HepG2 (cell line): ENCODE measurements around the gene HRC. TPM values are rescaled to one million over a fixed set of nuclear protein-coding genes. Genes with fewer than 3 reads are reported as not detected.
A peak's percentile ranks its signal among the peaks of the same experiment; 100 is the strongest.

Source experiments
- CERS6 ChIP-seq: sonication (generic); formaldehyde crosslinking; IDR thresholded peaks from 2 replicates; pipeline ENCODE4 v1.5.0; 2020; ENCODE audit warnings: missing genetic modification reagents
- DR1 ChIP-seq: sonication (generic); formaldehyde crosslinking; IDR thresholded peaks from 2 replicates; pipeline ENCODE4 v1.8.0; 2021; ENCODE audit warnings: mild to moderate bottlenecking, missing genetic modification reagents, inconsistent platforms
- MZF1 ChIP-seq: sonication (generic); formaldehyde crosslinking; IDR thresholded peaks from 2 replicates; pipeline ENCODE4 v1.8.1; 2023; ENCODE audit warnings: mild to moderate bottlenecking, missing genetic modification reagents, borderline replicate concordance
- NR1H2 ChIP-seq: sonication (generic); formaldehyde crosslinking; IDR thresholded peaks from 2 replicates; pipeline ENCODE4 v1.8.1; 2022; ENCODE audit warnings: low read depth, missing genetic modification reagents, borderline replicate concordance
- PHF20 ChIP-seq: sonication (generic); formaldehyde crosslinking; IDR thresholded peaks from 2 replicates; pipeline ENCODE4 v1.5.0; 2020; ENCODE audit warnings: mild to moderate bottlenecking, missing genetic modification reagents
- RFX5 ChIP-seq: IDR thresholded peaks from 2 replicates; pipeline ENCODE4 v1.6.1; 2011; ENCODE audit warnings: low read depth, low read length, improper control_type of control experiment
- THRA ChIP-seq: sonication (generic); formaldehyde crosslinking; IDR thresholded peaks from 2 replicates; pipeline ENCODE4 v1.4.0; 2020; ENCODE audit warnings: missing genetic modification reagents, borderline replicate concordance
- XRCC5 ChIP-seq: fragments of 200-400 bp; formaldehyde crosslinking; optimal IDR thresholded peaks from 2 replicates; pipeline ENCODE3; 2017; ENCODE audit warnings: mild to moderate bottlenecking, low read length
- ZNF232 ChIP-seq: sonication (generic); formaldehyde crosslinking; IDR thresholded peaks from 2 replicates; pipeline ENCODE4 v1.4.0; 2020; ENCODE audit warnings: missing genetic modification reagents, borderline replicate concordance
- ZNF34 ChIP-seq: sonication (generic); formaldehyde crosslinking; IDR thresholded peaks from 2 replicates; pipeline ENCODE4 v1.4.0; 2020; ENCODE audit warnings: mild to moderate bottlenecking, missing genetic modification reagents, borderline replicate concordance
- polyA plus RNA-seq, 8 experiments: library from polyadenylated mRNA; depleted of rRNA in 3 of 8; stranded (reverse) in 7 of 8; unstranded in 1 of 8; fragments of >200 nt; fragmentation: Illumina TruSeq in 4 of 8; extraction: Trizol in 4 of 8; gene quantifications; 2 replicates each; pipeline versions ENCODE4 v1.2.1 to v1.2.3, GENCODE V29; 2011 to 2016; ENCODE audit warnings: low read depth in 4 of 8, missing spikeins in 1 of 8, mixed read lengths in 1 of 8; ENCODE audit not compliant: insufficient read depth in 1 of 8
- total RNA-seq, 5 experiments: library from RNA; depleted of rRNA; stranded (reverse); fragments of >200 nt; fragmentation: Illumina TruSeq; extraction: Trizol; gene quantifications; 2 replicates each; pipeline ENCODE4 v1.2.3, GENCODE V29; 2016; ENCODE audit warnings: low read depth in 1 of 5
- TF ChIP-seq, protein P1 (sequence below): sonication (generic); formaldehyde crosslinking; IDR thresholded peaks from 2 replicates; pipeline ENCODE4 v1.4.0; 2020; ENCODE audit warnings: mild to moderate bottlenecking, missing genetic modification reagents
- TF ChIP-seq, protein P2 (sequence below): fragments of 450-650 bp; IDR thresholded peaks from 2 replicates; pipeline ENCODE4 v1.6.1; 2017; ENCODE audit warnings: mild to moderate bottlenecking
- TF ChIP-seq, protein P3 (sequence below): sonication (generic); formaldehyde crosslinking; IDR thresholded peaks from 2 replicates; pipeline ENCODE4 v1.4.0; 2020; ENCODE audit warnings: missing genetic modification reagents; ENCODE audit errors: not compliant biosample characterization

Gene HRC
- total and polyA plus RNA-seq, 2 of the 13 experiments (the other 11 are each of a cell fraction or from before 2014, with no cell fraction given) = 3.6 to 15.4 TPM

GRCh38 chr19:49118565-49119410 lies 36.4 kb downstream of the HRC start, which contains the start of gene C19orf73 (continued):
- TF ChIP-seq, protein P1, sequence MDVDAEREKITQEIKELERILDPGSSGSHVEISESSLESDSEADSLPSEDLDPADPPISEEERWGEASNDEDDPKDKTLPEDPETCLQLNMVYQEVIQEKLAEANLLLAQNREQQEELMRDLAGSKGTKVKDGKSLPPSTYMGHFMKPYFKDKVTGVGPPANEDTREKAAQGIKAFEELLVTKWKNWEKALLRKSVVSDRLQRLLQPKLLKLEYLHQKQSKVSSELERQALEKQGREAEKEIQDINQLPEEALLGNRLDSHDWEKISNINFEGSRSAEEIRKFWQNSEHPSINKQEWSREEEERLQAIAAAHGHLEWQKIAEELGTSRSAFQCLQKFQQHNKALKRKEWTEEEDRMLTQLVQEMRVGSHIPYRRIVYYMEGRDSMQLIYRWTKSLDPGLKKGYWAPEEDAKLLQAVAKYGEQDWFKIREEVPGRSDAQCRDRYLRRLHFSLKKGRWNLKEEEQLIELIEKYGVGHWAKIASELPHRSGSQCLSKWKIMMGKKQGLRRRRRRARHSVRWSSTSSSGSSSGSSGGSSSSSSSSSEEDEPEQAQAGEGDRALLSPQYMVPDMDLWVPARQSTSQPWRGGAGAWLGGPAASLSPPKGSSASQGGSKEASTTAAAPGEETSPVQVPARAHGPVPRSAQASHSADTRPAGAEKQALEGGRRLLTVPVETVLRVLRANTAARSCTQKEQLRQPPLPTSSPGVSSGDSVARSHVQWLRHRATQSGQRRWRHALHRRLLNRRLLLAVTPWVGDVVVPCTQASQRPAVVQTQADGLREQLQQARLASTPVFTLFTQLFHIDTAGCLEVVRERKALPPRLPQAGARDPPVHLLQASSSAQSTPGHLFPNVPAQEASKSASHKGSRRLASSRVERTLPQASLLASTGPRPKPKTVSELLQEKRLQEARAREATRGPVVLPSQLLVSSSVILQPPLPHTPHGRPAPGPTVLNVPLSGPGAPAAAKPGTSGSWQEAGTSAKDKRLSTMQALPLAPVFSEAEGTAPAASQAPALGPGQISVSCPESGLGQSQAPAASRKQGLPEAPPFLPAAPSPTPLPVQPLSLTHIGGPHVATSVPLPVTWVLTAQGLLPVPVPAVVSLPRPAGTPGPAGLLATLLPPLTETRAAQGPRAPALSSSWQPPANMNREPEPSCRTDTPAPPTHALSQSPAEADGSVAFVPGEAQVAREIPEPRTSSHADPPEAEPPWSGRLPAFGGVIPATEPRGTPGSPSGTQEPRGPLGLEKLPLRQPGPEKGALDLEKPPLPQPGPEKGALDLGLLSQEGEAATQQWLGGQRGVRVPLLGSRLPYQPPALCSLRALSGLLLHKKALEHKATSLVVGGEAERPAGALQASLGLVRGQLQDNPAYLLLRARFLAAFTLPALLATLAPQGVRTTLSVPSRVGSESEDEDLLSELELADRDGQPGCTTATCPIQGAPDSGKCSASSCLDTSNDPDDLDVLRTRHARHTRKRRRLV (CRISPR knock-in tag) = no peak
- TF ChIP-seq CERS6 (CRISPR knock-in tag) = no peak
- TF ChIP-seq PHF20 (CRISPR knock-in tag) = 0 out of 2 replicates have a peak, but pooled peaks have one; percentile 21
- TF ChIP-seq MZF1 (CRISPR knock-in tag) = no peak
- no peak for TF ChIP-seq RFX5
- TF ChIP-seq THRA = no peak; the same call in 1 of the 2 replicates
- peak; percentile 62; the same call in 1 of the 2 replicates for TF ChIP-seq ZNF232 (CRISPR knock-in tag)
- TF ChIP-seq ZNF34 (CRISPR knock-in tag) = no peak
- TF ChIP-seq NR1H2 (CRISPR knock-in tag) = no peak
- TF ChIP-seq, protein P2, sequence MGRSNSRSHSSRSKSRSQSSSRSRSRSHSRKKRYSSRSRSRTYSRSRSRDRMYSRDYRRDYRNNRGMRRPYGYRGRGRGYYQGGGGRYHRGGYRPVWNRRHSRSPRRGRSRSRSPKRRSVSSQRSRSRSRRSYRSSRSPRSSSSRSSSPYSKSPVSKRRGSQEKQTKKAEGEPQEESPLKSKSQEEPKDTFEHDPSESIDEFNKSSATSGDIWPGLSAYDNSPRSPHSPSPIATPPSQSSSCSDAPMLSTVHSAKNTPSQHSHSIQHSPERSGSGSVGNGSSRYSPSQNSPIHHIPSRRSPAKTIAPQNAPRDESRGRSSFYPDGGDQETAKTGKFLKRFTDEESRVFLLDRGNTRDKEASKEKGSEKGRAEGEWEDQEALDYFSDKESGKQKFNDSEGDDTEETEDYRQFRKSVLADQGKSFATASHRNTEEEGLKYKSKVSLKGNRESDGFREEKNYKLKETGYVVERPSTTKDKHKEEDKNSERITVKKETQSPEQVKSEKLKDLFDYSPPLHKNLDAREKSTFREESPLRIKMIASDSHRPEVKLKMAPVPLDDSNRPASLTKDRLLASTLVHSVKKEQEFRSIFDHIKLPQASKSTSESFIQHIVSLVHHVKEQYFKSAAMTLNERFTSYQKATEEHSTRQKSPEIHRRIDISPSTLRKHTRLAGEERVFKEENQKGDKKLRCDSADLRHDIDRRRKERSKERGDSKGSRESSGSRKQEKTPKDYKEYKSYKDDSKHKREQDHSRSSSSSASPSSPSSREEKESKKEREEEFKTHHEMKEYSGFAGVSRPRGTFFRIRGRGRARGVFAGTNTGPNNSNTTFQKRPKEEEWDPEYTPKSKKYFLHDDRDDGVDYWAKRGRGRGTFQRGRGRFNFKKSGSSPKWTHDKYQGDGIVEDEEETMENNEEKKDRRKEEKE = no peak
- TF ChIP-seq DR1 = no peak
- TF ChIP-seq, protein P3, sequence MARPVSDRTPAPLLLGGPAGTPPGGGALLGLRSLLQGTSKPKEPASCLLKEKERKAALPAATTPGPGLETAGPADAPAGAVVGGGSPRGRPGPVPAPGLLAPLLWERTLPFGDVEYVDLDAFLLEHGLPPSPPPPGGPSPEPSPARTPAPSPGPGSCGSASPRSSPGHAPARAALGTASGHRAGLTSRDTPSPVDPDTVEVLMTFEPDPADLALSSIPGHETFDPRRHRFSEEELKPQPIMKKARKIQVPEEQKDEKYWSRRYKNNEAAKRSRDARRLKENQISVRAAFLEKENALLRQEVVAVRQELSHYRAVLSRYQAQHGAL (CRISPR knock-in tag) = no peak
- peak; percentile 17 for TF ChIP-seq XRCC5
